Measurements from ENCODE around the gene FABP3.

FABP3 gene

DNA sequence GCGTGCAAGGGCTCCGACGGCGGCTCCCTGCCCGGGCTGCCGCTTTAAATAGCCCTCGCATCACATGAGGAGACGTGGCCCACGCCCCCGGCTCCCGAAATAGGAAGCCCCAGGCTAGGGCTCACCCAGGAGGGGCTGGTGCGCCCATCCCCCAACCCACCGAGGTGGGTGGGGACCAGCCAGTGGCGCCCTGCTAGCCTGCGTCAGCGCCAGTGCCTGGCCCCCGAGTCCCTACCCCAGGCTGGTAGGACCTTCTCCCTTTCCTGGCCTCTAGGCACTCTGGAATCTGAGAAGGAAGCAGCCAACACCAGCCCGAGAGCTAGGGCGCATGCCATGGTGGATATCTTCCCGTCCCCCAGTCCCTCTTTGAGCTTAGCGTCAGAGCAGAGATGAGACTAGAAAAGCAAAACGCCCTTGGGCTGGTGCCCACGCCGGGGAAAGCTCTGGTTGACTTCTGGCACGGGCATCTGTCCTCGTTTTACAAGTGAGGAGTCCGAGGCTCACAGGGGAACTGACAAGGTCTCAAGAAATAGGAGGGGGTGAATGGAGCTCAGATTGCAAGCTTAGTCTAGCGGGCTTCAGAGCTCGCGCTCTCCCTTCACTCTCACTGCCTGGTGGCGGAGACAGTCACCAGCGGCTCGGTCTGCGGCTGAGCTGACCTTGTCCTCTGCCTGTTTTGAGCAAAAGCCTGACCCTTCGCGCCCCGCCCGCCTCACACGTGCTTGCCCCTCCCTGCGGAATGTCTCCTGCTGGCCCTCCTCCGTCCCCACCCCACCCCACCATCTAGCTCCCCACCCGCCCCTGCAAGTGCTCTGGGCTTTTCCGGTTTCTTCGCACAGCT lies at the start of gene FABP3:
FABP3 (minus strand) TSS at position 21 of the 841 bp plus-strand sequence. CDS start 62 bp downstream, outside the sequence.
- peak; percentile 73 for DNase-seq (ENCODE audit: low spot score)

- no peak for DNase-seq (ENCODE audit: low spot score)
Measured at GRCh38 chr1:31421371-31422040, 48.6 kb upstream of the FABP3 start.

GRCh38 chr1:31420716-31421115 lies 47.8 kb upstream of the FABP3 start:
- DNase-seq (ENCODE audit: low spot score): no peak

DNA sequence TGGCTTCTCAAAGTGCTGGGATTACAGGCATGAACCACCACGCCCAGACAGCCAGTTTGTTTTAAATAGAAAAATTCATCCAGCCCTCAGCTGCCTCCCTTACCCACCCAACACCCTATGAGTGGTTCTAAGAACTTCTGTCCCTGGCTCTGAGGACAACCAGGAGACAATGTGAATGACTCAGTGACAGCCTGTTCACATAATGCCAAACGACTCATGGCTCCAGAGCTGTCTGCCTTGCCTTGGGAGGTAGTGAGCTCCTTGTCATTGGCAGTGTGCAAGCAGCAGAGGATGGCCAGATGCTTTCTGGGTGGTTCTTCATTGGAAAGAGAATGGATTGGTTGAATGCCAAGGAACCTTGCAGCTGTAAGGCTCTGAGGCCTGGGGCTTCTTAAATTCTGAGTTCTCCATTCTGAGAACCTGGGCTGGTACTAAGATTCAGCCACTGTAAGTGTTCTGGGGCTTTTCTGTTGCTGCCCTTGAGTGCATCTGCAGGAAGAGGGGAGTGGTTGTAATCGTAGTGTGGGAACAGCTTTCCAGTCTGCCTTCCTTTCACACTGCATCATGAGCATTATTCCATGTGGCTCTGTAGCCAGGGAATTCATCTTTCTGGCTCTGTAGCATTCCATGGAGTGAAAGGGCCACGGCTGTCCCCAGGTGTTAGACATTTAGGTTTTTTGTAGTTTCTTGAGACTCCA lies 45.9 kb upstream of the FABP3 start:
- no peak for DNase-seq (ENCODE audit: low spot score)

GRCh38 chr1:31417148-31417547 lies 44.3 kb upstream of the FABP3 start:
- no peak for DNase-seq (ENCODE audit: low spot score)

DNA sequence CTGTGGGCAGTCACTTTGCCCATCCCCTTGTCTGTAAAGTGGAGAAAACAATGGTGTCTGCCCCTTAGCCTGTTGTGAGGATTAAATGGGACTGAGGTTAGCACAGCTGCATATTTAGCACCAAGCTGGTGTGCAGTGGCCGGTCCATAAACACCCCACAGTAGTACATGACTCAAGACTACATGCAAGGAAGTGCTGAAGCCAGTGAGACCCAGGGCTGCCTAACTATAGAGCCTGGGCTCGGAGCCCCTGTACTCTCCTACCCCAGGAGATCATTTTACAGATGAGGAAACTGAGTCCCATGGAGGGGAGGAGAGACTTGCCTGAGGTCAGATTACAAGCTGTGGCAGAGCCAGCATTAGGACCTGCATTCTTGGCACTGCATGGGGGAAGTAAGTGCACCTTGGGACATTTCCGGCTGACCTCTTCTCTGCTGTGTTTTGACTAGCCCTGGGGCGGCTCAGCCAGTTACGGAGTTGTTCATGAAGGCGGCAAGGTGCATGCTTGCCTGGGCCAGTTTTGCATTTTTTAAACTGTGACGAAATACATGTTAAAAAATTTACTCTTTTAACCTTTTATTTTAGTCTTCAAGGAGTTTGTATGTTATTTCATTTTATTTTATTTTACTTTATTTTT lies 43.3 kb upstream of the FABP3 start:
- DNase-seq (ENCODE audit: low spot score): no peak

DNA sequence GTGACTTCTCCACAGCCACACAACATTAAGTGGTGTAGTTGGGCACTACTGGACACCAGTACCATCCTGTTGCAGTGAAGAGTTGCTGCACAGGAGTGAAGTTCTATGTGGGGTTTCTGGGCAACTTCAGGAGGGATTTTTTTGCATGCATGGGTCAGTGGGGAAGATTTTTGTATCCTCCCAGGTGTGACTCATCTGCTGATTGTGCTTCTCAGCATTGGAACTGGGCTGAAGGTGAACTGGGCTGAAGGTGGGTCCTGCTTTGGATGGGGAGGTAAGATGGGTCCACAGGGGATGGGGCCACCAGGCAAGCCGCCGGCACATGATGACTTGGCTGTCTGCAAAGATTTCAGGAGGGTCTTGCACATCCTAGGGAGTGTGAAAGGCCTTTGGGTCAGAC lies 42.8 kb upstream of the FABP3 start:
- DNase-seq (ENCODE audit: low spot score): no peak

DNA sequence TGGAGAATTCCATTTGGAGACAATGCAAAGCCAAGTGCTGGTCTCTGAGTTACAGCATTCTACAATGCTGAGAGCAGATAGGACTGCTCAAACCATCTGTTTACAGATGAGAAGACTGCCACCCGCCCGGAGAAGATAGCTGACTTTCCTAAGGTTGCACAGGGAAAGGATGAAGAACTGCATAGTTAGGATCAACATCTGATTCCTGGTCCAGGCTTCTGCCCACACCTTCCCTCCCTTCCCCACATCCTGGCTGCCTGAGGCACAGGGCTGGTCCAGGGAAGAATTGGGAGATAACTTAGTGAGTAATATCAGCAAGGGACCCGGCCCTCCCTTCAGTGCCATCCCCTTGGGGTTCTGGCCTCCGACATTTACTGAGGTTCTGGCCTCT lies 42.1 kb upstream of the FABP3 start:
- no peak for DNase-seq (ENCODE audit: low spot score)

- DNase-seq (ENCODE audit: low spot score): peak; percentile 51
Measured at GRCh38 chr1:31413405-31414001, 40.6 kb upstream of the FABP3 start.

DNA sequence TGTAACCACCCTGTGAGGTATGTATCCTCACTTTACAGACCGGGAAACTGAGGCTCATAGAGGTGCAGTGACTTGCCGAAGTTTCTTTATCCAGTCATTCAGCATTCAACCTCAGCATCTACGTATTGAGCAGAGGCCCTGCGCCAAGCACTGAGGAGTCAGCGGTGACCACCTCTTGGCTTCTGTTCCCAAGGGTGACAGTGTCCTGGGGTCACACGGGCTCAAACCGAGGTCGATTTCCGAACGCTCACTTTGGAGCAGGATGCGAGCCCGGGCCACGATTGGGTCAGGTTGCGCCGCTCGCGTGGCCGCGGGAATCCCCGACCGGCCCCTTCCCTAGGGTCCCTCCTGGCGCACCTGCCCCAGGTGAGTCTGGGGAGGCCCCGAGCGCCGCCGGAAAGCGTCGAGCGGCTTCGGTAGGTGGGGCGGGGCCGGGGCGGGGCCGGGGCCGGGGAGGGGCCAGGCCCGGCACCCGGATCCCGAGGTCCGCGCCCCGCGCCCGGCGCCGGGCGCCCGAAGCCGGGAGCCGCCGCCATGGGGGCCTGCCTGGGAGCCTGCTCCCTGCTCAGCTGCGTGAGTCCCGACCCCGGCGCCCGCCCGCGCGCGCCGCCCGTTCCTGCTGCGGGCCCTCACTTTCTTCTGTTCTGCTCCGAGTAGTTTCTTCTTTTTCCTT lies 40.0 kb upstream of the FABP3 start, which contains the start of gene SERINC2:
SERINC2 (plus strand) TSS at position 482 of the 673 bp plus-strand sequence; CDS start at position 535, 53 bp downstream.
- peak; percentile 50 for DNase-seq (ENCODE audit: low spot score)

- no peak for DNase-seq (ENCODE audit: low spot score)
Measured at GRCh38 chr1:31412205-31412604, 39.3 kb upstream of the FABP3 start.

GRCh38 chr1:31410871-31411270 lies 38.0 kb upstream of the FABP3 start:
- DNase-seq (ENCODE audit: low spot score): no peak

DNA sequence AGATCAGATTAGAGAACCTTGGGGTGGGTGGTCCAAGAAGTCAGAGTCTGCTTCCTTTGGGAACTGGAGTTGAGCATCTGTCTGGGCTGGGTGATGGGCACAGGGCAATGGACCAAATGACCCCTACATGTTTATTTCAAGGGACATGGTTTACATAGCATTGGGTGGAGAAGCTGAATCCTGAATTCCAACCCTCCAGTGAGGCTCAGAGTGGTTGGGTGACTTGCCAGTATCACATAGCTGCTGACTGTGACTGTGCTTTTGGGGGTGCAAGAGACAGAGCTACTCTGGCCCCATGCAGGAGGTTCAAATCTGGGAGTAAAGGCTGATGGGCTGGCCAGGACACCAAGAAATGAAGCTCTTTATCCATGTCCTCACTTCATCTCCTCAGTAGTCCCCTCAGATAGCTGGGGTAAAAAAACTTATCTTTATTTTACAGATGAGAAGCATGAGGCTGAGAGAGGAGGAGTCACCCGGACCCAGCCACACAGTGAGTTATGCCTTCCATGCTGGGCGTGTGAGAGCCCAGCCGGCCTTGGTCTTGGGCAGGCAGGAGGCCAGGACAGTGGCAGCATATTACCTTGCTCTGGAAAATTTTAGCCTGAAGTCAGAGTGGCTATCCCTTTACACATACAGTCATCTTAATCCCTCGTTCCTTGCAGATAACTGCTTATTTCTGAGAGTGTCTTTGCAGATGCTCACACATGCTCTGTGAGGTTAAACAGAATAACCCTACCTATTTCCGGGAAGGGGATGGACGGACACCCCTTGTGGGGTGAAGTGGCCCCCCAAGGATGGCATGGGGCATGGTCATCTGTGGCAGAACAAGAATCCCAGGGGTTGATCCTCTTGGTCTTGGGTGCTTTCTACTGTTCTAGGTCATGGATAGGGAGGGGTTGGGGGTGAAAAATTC lies 37.3 kb upstream of the FABP3 start:
- no peak for DNase-seq (ENCODE audit: low spot score)

GRCh38 chr1:31408788-31409318 lies 36.0 kb upstream of the FABP3 start:
- no peak for DNase-seq (ENCODE audit: low spot score)

GRCh38 chr1:31407029-31407626 lies 34.3 kb upstream of the FABP3 start:
- no peak for DNase-seq (ENCODE audit: low spot score)

DNA sequence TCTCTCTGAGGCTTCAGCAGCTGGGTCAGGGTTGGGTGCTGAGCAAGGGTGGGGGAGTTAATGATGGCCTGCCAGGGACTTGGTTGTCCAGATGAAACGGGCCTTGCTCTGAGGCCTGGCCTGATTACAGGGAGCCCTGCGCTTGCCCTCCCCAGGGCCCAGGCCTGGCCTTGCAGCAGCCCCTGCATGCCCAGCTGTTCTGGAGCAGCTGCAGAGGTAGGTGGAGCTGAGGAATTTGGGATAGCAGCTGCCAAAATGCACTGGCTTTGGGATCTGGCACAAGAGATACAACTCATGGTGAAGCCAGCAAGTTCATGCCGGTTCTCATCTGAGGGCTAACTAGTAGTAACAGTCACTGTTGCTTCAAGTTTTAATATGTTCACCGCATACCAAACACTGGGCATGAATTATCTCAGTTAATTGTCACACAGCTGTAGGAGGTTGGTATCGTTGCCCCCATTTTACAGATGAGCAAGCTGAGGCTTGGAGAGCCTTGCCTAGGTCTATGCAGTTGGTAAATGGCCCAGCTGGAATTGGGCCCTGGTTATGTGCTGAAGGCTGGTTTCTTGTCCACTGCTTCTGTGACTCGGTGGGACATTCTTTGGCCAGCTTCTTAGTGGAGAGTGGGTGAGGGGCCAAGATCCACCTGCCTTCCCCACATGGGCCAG lies 32.8 kb upstream of the FABP3 start:
- DNase-seq (ENCODE audit: low spot score): no peak

GRCh38 chr1:31401241-31401640 lies 28.4 kb upstream of the FABP3 start:
- no peak for DNase-seq (ENCODE audit: low spot score)

GRCh38 chr1:31400393-31400792 lies 27.5 kb upstream of the FABP3 start:
- DNase-seq (ENCODE audit: low spot score): no peak

GRCh38 chr1:31399976-31400375 lies 27.1 kb upstream of the FABP3 start:
- DNase-seq (ENCODE audit: low spot score): no peak

Data from hepatic stellate cell (primary cell).